ENCODE data around the gene ACP2.

ACP2 gene

DNA sequence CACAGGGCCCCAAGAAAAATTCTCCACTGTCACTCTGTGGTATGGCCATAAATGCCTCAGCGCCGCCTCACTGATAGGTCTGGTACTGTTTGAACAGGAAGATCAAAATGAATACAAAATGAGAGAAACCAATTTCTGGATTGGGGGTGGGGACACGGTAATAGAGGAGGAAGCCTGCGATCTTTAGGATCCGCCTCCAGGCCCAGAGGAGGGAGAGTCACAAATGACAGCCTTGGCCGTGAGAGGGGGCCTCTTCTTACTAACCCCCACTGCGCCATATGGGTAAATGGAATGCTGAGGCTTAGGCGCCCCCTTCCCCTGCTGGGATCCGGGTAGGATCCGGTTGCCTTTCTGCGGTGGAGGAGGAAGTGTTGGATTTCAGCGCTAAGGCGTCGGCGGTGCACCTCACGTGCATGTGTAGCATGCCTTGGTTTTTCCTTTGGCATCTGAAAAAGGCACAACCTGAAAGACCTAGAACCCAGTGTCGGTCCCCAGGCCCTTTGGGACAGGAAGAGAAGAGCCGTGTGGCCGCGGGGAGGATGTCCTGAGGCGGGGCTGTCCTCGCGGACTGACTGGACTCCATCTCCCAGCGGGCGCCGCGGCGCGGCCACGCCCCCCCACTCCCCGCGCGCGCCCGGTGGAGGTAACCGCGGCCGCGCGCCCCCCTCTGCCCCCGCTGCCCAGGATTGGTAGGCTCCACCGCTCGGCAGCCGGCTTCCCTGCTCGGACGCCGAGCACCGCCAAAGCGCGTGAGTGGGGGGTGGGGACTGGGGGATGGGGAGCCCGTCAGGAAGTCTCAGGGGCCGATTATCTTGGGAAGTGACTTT is 20.6 kb upstream of the ACP2 start:
- DNase-seq = peak; percentile 72 to 95 (median 74)

DNA sequence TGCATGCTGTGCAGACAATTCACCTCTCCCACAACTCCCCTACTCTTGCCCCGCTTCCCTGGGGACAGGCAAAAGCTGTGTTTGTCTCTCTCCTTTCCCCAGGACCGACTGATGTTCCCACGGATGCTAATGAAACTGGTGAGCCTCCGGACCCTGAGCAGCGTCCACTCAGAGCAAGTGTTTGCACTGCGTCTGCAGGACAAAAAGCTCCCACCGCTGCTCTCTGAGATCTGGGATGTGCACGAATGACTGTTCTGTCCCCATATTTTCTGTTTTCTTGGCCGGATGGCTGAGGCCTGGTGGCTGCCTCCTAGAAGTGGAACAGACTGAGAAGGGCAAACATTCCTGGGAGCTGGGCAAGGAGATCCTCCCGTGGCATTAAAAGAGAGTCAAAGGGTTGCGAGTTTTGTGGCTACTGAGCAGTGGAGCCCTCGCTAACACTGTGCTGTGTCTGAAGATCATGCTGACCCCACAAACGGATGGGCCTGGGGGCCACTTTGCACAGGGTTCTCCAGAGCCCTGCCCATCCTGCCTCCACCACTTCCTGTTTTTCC is 19.9 kb upstream of the ACP2 start:
- DNase-seq = no peak

DNA sequence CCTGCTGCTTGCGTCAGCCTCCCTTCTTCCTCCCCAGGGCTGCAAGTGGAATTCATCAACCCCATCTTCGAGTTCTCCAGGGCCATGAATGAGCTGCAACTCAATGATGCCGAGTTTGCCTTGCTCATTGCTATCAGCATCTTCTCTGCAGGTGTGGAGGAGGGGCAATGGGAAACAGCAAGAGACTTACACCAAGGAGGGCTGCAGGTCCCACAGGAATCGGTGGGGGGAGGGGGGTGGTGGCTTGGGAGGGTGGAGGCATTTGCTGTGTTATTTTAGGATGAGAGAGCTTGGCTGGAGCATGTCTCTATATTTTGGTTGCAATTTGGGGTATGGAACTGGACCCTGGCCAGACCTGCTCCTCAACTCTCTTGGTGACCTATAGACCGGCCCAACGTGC is 19.3 kb upstream of the ACP2 start:
- DNase-seq = no peak

DNA sequence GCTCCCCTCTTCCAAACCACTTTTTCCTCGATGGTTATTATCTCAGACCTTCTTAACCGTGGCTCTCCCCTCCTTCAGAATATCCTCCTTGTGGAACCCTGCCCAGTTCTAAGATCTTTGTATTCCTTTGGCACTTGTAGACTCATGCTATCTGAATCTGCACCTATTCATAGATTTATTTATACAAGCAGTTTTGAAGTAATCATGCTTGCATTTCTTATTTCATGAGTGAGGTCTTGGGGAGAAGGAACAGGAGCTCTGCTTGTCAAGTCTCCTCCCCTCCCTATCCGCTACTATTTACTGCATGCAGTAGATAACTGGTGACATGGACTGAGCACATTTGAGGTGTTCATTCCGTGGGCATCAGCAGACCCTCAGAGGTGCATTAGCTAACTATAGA is 15.9 kb upstream of the ACP2 start:
- no peak for DNase-seq

DNA sequence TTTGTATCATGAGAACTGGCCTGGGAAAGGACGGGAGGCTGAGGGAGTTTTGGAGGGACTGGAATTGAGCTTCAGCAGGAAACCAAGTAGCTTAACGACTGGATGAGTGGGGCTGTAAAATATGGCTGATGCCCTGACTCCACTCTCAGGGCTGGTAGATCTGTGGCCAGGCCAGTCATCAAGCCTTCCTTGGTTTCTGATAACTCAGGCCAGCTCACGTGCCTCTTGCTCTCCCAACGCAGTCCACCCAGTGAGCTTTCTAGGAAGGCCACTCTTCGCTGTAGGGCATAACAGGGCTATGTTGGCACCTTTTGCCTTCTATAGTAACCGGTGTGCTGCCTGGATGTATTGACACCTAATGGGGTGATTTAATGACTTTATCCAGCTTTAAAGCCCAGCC is 15.5 kb upstream of the ACP2 start:
- DNase-seq = no peak

DNA sequence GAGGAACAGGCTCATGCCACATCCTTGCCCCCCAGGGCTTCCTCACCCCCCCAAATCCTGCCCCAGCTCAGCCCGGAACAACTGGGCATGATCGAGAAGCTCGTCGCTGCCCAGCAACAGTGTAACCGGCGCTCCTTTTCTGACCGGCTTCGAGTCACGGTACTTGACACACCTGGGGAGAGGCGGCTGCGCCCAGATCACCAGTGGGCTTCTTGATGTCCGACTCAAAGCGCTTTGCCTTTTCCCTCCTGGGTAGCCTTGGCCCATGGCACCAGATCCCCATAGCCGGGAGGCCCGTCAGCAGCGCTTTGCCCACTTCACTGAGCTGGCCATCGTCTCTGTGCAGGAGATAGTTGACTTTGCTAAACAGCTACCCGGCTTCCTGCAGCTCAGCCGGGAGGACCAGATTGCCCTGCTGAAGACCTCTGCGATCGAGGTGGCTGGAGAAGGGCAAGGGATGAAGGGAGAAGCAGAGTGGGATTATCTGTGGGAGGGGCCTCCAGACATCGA is 12.7 kb upstream of the ACP2 start:
- DNase-seq = no peak

DNA sequence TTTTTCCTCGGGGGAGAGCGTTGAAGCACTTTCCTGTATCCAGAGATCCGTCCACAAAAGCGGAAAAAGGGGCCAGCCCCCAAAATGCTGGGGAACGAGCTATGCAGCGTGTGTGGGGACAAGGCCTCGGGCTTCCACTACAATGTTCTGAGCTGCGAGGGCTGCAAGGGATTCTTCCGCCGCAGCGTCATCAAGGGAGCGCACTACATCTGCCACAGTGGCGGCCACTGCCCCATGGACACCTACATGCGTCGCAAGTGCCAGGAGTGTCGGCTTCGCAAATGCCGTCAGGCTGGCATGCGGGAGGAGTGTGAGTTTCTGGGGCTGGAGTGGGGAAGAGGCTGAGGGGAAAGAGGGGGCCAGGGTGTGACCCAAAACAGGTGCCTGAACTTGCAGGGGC is 11.8 kb upstream of the ACP2 start:
- no peak for DNase-seq

DNA sequence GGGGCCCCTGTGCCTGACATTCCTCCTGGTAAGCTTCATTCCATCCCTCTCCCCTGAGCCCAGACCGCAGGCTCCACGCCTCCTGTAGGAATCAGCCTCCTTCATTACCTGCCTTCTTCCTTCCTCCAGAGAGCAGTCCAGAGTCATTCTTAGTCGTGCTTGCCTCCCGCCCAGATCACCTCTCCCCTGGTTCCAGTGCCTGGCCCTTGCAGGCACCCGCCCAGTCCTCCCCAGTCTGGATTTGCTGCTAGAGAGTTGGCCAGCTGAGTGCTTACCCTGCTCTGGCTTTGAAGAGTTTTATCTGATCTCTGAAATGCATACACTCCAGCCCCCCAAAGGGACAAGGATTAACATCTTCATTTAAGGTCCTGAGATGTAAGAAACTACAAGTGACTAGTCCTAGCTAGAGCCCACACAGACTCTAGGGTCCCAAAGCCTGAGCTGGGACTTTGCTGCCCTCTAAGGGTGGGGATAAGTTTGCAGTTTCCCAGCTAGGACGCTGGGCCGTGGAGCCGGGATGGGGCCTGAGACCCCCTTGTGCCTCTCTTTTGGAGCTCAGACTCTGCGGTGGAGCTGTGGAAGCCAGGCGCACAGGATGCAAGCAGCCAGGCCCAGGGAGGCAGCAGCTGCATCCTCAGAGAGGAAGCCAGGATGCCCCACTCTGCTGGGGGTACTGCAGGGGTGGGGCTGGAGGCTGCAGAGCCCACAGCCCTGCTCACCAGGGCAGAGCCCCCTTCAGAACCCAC is 10.8 kb upstream of the ACP2 start:
- peak in 2 of 5 experiments; percentile 17 to 44 for DNase-seq

DNA sequence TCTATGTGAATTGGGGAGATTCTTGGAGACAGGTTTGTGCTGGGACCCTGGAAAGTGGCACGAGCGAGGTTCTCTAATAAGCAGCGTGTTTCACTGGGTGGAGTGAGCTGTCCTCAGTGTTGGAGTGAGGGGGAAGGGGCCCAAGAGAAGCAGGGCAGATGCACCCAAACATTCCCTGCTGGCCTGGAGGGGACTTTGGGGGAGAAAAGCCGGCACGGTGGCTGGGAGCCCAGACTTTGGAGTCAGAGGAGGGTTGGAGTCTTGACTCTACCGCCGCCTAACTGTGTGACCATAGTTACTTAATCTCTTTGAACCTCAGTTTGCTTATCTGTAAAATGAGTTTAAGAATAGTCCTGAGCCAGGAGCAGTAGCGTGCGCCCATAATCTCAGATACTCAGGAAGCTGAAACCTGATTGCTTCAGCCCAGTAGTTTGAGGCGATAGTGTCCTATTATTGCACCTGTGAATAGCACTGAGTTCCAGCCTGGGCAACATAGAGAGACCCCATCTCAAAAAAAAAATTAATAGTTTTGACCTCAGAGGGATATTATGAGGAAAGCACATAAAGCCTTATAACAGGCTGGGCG is 9.8 kb upstream of the ACP2 start:
- no peak for DNase-seq

DNA sequence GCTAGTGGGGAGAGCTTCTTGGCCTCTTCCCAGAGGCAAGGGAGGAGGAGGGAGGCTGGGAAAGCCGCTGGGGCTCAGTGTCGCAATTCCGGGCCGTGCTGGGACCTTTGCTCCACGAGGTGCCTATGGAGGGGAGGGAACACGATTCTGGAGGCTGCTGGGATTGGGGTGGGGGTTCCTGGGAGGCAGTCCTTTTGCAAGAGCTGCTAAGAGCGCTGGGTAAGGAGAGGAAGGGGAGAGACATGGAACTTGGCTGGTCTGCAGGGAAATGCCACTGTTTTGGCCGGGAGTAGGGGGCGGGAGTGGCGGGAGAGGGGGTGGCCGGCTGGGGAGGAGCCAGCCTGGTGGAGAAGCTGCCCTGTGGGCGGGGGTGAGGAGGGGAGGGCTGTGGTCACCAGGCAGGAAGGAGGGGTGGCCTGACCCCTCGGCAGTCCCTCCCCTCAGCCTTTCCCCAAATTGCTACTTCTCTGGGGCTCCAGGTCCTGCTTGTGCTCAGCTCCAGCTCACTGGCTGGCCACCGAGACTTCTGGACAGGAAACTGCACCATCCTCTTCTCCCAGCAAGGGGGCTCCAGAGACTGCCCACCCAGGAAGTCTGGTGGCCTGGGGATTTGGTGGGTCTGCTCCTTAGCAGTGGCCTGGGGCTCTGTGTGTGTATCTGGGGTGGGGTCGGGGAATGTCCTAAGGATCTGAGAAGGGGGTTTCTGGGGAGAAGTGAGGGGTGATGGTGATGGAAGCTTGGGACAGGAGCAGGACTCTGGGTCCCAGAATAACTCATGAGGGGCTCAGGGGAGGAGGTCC is 9.1 kb upstream of the ACP2 start, which contains the start of gene NR1H3:
TSS of gene NR1H3 (plus strand) at position 480 of the 800 bp plus-strand sequence. CDS start 1,221 bp downstream, outside the sequence.
- no peak for DNase-seq

DNA sequence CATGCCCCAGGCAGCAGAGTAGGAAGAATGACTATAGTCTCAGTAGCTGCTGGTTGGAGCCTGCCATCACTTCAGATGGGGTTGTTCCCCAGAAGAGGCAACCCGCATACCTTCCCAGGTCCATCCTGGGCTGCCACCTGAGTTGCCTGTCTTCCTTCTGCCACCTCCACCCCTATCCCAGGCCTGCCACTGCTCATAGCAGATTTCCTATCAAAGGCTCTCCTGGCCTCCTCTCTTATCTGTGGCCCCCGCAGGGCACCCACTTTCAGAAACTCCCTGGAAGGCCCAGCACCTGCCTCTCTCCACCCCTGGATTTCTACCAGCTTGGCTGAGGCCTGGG is 8.5 kb upstream of the ACP2 start:
- DNase-seq = no peak

DNA sequence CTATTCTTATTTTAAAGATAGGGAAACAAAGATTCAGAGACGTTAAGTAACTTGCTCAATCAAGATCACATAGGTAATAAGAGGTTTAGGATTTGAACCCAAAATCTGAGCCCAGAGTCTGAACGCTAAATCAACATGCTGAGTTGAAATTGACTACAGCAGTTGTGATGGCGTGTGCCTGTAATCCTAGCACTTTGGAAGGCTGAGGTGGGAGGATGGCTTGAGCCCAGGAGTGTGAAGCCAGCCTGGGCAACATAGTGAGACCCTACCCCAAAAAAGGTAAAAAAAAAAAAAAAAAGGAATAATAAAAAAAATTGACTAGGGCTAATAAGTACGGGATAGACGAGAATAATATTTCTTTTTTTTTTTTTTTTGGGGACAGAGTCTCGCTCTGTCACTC is 7.8 kb upstream of the ACP2 start:
- no peak for DNase-seq

DNA sequence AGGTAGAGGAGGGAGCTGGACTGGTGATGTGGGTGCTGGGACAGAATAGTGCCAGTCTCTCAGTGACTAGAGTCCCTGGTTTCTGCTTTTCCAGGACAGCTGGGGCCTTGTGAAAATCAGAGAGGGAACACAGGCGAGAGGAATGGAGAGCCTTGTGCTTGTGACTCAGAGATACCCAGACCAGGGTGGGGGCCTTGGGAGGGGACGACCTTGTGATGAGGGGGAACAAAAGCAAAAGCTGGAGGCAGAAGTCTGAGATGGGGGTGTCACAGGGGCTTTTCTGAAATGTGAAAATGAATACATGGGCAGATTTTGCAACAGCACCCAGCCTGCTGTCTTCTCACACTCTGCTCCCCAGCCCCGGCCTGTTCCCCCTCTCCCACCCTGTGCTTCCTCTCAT is 5.8 kb upstream of the ACP2 start:
- DNase-seq = no peak

DNA sequence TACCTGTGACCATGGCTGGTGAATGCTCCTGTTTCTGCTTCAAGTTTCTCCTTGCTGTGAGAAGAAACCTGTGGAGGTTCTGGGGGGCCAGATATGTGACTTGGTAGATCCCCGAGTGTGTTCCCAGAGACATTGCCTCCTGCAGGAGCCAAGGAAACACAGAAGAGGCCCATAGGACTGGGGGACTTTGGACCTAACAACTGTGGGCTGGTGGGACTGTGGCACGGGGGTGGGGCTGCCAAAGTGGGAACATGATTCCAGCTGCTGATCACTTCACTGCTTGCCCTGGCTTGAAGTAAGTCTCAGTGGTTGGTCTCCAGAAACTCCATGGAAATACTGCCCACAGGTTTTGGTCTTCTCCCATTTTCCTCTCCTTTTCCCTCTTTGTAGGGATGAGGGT is 5.0 kb upstream of the ACP2 start:
- DNase-seq = no peak

DNA sequence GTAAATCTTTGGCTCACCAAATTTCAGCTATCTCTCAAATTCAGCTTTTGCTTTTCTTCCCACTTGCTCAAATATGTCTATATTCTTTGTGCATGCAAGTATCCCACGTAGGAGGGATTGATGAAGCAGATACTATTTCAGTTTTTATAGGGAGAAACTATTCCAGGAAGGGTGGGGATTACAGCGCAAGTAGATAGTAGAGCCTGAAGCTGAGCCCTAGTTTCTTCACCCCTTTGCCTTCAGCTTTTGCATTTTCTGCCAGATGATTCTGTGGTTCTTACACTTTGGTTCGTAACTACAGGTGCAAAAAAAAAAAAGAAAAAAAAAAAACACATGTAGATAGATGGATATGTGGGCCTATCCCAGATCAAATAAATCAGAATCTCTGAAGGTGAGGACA is 3.1 kb upstream of the ACP2 start:
- DNase-seq = no peak

DNA sequence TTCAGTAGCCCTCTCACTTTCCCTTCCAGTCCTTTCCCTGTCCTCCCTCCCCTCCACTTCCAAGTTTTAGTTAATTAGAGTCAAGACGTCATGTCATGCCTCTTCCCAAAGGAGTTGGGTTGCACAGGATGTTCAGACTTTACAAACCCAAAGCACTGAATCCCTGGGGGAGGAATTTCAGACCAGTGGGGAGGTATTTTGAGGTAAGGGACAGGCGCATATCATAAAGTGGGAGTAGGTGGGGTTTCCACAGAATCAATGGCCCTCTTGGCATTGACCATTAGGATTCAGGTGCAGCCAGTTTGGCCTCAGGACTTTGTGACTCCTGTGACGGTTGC is 733 bp upstream of the ACP2 start:
- DNase-seq = no peak

DNA sequence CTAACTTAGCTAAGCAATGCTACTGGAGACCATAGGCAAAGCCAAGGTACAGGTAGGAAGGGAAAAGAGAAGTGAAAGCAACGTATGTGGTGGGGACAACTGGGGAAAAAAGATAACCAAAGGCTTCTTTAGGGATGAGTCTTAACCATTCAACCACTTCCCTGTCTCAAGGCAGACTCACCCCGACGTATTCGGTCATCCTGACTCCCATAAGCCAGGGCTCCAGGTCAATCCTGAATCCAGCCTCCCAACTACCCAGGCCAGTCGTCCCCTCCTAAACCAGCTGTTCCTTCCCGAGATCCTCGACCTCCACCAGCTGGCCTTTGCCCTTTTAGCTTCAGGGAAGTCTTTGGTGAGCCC is 330 bp downstream of the ACP2 start:
- DNase-seq = no peak

DNA sequence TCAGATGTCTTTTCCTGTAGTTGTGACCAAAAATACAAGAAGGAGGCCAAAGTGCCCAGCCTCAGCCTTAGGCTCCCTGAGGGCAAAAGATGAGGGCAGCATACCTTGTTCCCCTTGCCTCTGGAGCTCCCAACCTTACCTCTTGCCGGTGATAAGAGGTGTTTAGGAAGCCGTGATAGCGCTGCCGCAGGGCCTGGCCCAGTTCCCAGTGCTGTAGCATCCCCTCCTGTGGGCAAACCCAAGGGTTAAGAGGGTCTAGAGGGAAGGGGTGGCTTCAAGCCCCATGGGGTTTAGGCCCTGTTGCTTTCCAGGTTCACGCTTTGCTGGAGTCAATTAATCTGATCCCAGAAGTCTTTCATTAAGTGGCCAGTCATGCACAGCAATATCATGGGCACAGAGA is 1.1 kb downstream of the ACP2 start:
- no peak for DNase-seq

DNA sequence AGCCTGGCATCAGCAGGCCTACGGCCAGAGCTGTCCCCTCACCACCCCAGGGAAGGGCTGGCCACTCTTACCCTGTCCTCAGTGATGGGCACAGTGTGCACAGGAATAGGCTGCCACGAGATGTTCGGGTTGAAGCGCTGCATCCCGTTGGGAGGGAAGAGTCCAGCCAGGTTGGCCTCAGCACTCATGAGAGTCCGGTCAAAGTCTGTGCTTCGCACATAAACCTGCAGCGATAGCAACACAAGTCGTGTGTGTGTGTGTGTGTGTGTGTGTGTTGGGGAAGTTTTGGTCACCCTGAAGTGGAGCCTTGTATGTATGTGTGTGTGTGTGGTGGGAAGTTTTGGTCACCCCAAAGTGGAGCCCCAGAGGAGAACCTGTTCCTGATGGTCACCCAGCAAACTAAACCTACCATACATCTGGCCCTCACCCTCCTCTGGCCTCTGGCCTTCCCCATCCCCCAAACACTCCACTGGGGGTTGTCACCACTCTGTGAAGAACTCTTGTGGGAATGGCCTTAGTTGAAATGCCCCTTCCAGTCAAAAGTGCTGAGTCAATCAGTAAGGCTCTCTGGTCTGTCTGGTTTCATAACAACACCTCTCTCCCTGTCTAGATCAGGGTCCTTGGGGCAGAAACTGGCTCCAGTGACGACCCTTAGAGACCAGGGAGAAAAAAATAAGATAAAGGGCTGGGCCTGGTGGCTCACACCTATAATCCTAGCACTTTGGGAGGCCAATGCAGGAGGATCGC is 2.8 kb downstream of the ACP2 start:
- DNase-seq = no peak

DNA sequence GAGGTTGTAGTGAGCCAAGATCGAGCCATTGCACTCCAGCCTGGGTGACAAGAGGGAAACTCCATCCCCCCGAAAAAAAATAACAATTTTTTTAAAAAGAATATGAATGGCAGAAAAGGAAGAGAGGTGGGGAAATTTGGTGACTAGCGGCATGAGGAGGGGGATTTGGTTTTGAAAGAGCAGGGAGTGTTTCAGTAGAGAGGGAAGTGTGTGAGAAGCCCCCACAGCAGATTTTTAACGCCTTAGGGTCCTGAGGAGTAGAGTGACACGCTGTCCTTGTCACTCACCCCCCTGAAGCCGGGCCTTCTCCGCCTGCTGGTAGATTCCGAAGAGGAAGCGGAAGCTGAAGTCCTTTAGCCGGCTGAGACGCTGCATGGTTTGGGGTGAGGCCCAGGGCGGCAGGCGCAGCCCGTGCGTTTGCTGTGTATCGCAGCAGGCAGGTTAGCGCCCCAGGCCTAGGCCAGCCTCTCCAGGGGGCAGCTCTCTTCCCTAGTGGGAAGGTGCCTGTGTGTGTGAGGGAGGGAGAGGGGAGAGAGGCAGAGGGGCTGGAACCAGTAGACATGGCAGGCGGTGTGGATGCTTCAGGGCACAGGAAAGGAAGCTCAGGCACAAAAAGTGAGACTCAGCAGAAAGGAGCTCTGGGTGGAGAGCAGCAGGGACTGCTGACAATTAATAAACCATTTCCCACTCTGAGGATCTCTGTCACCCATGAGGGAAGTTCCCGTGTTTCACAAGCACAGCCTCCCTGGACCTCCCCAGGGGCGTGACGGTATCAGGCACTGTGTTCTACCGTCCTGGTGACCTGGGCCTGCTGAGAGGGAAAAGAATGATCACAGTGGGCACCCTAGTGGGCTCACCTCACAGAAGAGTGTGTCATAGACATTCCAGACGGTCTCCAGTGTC is 3.9 kb downstream of the ACP2 start:
- no peak for DNase-seq

DNA sequence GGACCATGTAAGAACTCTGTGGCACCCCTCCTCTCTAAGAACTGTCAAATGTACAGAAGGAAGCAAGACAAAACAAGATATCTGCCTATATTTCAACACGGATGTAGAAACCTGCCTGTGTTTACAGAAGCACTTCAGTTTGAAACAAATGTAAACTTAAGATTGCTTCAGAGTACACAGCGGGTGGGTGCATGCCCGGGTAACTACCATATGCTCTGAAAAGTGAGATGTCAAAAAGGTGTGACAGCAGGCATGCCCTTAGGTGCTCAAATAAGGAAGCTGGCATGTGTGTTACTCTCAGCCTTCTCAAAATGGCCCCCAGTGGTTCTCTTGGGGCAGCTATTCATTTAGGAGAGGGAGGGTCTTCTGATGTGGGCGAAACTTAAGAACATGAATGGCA is 5.2 kb downstream of the ACP2 start:
- DNase-seq = no peak

All from T-helper 2 cell (primary cell).